GM19099 (cell line): ENCODE data around the gene HELB.

Experiments used
- POLR2A ChIP-seq: IDR thresholded peaks from 3 replicates; pipeline ENCODE4 v1.6.1; 2011; ENCODE audit warnings: low read depth; ENCODE audit not compliant: insufficient read length; ENCODE audit errors: extremely low read depth

HELB gene

GRCh38 chr12:66331016-66331415, 28.7 kb downstream of the HELB start:
- TF ChIP-seq POLR2A = no peak

DNA sequence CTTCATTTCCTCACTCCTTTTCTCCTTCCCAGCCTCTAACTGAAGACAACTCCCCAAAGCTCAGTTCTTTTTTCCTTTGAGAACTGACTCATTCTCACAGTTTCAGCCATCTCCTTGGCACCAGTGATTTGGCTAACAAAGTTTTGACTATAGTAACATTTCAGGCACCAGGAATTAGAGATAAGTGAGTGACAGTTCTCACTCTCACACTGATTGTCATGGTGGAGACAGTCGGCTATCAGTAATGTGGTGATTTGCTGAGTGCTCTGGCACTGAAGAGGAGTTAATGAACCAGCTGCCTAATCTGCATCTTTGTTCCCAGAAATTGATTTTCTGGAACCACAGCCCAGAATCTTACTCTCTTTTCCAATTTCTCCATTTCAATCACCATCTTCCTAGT, 29.5 kb downstream of the HELB start:
- TF ChIP-seq POLR2A = no peak

DNA sequence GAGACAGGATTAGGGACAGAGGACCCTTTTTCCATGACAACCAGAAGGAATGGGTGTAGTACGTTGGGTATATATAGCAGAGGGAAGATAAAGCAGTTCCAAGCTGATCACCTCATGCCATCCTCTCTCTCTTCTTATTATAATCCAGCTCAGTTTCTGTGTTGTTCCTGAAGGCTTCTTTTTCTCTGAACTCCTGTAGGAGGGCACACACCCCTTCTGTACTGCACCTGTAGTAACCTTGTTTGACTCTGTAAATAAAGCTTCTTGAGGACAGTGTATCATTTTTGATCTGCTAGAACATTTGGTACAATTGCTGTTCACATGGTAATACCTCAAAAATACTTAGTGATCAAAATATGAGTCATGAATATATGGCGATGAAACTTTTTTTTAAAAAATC, 33.5 kb downstream of the HELB start:
- no peak for TF ChIP-seq POLR2A

GRCh38 chr12:66337381-66338010, 35.2 kb downstream of the HELB start:
- TF ChIP-seq POLR2A = no peak

DNA sequence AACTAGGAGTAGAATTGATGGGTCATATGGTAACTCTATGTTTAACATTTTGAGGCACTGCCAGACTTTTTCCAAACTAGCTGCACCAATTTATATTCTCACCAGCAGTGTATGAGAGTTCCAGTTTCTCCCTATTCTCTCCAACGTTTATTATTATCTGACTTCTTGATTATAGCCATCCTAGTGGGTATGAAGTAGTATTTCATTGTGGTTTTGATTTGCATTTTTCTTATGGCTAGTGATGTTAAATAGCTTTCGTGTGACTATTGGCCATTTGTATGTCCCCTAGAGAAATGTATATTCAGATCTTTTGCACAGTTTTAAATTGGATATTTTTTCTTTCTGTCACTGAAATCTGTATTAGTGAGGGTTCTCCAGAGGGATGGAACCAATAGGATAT, 37.8 kb downstream of the HELB start:
- TF ChIP-seq POLR2A = no peak

DNA sequence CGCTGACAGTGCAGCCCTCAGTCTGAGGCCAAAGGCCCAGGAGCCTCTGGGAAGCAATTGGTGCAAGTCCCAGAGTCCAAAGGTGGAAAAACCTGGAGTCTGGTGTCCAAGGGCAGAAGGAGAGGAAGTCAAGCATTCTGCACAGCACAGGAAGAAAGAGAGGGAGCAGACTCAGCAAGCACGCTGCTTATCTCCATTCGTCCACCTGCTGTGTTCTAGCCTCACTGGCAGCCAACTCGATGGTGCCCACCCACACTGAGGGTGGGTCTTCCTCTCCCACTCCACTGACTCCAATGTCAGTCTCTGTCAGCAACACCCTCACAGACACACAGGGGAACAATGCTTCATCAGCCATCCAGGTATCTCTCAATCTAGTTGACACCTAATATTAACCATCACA, 38.8 kb downstream of the HELB start:
- TF ChIP-seq POLR2A = no peak

GRCh38 chr12:66345212-66345611, 42.9 kb downstream of the HELB start:
- no peak for TF ChIP-seq POLR2A

DNA sequence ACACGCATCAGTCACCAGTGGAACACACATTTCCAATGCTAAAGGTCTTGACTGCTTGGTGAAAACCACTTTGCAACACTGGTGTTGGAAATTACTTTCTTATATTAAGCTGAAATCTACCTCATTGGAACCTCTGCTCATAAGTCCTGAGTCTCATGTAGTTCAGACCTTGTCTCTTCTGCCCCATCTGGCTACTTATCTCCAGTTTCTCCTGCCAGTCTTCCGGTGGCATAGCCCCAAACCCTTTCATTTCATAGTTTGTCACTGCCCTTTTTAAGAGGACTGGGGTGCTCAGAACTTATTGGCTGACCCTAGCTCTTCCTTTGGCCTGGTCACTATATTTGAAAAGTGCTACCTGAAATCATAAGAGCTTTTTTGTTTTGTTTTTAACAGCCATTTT, 43.7 kb downstream of the HELB start:
- TF ChIP-seq POLR2A = no peak

- no peak for TF ChIP-seq POLR2A
These were observed 49.0 kb downstream of the HELB start for GRCh38 chr12:66351301-66351700.

GRCh38 chr12:66352197-66352596, 49.9 kb downstream of the HELB start:
- no peak for TF ChIP-seq POLR2A

DNA sequence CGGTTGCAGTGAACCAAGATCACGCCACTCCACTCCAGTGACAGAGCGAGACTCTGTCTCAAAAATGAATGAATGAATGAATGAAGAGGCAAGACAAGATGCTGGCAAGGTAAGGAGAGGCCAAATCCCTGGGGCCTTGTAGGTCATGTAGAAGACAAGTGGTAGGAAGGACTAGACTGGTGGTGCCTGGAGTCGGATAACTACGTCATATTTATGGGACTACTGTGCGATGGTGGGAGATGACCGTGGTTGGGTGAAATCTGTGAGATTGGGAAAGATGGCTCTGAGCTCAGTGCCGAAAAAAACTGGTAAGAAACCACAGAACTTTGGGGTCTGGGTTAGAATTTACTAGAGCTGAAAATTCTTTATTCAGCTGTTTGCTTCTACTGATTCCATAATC, 50.6 kb downstream of the HELB start:
- TF ChIP-seq POLR2A = no peak

DNA sequence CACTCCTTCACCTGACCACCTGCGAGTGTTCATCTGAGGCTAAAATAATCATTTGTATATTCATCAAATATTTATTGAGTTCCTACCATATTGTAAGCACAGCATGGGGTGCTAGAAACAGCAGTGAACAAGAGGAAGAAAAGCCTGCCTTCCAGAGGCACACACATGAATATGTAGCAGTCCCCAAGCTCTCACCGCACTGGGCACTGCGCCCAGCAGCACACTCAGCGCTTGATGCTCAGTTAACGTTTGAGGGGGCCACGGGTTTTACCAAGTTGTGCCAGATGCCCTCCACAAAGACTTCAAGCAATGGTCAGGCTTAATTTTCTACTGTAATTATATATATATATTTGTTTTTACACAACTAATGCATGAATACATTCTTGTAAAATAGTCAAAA, 52.0 kb downstream of the HELB start:
- TF ChIP-seq POLR2A = no peak

DNA sequence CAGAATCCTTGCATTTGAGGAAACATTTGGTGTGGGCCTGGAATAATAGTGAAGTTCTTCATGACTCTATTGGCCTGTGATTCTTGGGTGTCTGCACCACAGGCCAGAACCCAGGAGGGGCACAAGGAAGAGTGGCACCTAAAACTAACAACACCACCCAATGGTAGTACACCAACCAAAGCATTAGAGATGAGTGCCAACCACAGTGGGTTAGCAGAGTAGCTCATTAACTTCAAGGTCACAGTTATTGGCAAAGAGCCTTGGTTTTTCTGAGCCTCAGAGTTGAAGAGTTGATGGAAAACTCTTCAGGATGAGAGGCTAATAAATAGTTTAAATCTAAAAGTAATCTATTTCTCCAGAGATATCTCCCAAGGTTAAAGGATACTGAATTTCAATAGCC, 57.0 kb downstream of the HELB start:
- no peak for TF ChIP-seq POLR2A

- no peak for TF ChIP-seq POLR2A
These were observed 59.4 kb downstream of the HELB start for GRCh38 chr12:66361703-66362102.

DNA sequence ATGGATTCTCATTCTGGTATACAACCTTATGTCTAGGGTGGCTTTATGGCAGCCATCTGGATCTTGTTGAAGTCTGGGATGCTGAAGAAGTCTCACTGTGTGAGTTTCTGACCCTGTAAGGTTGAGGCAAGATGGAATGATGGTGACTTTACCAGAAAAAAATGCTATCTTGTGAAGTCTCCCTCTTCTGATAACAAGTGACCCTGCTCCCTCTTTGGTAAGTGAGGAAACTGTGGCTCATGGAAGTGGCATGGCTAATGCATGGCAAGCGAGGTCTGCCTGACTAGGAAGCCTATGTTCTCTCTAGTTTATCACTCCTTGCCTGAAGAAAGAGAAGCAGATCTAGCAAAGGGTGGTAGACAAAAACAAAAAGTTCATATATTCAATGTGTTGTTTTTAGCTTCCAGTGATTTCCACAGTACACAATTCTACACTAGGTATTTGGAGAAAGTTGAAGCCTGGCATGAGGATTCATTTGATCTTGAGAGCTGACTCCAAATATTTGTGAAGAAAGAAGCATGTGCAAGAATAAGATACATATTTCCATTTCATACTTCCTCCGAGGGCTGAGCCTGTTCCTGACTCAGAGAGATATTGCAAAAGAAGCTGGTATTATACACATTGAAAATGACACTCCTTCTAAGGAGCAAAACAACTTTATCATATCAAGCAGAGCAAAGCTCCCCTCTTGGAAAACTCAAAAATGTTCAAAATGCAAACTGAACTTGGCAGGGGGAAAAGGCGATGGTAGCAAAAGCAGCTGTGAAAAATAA, 63.6 kb downstream of the HELB start:
- no peak for TF ChIP-seq POLR2A

DNA sequence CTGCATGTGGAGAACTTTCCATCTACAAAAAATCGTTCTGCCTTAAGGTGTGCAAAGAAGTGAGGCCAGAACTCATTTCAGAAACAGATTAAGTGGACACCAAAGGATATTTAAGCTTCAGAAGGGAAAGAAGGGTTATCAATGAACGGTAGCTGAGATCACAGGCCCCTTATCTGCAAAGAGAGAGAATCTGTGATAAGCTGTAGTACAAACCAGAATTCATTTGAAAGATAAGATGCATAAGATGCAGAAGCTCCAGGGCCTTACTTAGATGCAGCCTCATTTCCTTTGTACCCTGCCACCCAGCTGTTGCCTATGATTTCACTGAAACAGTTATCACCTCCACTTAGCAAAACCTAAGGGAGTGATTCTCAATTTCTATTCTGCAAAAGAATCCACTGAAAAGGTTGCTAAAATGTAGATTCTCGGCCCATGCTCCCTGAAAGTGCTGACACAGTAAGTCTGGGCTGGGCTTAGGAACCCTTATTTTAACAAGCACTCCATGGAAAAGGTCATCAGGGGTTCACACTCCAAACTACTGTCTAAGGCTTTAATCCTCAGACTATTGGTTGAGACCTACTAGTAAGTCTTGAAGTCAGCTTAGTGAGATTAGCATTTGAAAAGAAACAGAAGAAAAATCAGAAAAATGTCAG, 64.8 kb downstream of the HELB start:
- TF ChIP-seq POLR2A = no peak

DNA sequence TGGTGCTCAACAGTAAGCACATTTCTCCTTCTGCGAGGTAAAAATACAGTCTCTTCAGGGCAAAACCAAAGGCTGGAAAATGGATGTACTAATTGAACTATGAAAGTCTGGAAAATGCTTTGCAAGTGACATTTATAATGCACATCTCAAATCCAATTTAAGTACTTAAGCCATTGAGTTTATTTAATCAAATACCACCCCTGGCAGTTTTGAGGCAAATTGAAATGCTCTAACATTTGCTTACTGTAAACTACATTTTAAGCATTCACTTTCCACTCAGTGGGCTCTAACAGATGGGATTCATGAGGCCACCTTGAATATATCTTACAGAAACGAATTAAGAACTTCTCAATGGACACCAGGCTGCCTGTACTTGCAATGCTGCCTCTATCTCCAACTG, 69.7 kb downstream of the HELB start:
- TF ChIP-seq POLR2A = no peak

DNA sequence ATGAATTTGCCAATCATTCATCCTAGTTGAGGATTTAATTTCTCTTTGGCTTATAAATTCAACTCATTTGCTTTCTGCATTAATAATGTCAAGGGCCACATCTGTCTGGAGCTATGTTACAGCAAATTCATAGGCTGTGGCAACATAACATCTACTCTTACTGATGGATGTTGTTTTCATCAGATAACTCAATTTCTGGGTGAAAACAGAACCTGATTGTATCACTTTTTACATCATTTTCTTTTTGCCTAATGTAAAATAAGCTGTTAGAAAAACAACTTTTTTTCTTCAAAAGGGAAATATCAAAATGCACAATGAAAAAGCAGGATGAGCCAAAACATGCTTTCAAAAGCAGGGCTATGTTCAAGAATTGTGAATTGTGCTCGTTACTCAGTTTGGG, 73.3 kb downstream of the HELB start:
- TF ChIP-seq POLR2A = no peak
